GM15510 (cell line): Measurements from ENCODE around the gene FAM199X.

Source experiments
- POLR2A ChIP-seq: IDR thresholded peaks from 3 replicates; pipeline ENCODE4 v1.6.1; 2011; ENCODE audit warnings: borderline replicate concordance; ENCODE audit not compliant: insufficient read length; ENCODE audit errors: extremely low read depth

FAM199X gene

DNA sequence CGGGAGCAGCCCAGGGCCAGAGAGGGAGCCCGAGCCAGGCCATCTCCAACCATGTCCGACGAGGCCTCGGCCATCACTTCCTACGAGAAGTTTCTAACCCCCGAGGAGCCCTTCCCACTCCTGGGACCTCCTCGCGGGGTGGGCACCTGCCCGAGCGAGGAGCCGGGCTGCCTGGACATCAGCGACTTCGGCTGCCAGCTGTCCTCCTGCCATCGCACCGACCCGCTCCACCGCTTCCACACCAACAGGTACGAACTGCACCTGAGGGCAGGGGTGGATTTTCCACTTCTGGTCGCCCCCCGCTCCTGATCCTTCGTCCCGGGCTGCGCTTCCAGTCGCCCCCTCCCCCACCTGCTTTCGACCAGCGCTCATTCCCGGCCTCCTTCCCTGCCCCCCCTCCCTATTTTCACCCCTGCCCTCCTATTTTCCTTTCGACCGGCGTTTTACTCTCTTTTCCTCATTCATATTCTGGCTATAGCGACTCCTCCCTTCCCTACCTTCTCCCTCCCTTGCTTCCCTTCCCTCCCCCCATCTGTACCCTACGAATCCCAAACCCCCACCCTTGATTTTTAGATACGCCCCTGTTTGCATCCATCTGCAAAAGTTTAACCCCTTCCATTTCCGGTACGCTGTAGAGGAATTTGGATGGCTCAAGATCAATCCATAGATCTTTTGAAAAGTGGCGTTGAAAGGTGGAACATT lies 633 bp downstream of the FAM199X start:
- no peak for TF ChIP-seq POLR2A

GRCh38 chrX:104168127-104168526 lies 1.9 kb downstream of the FAM199X start:
- TF ChIP-seq POLR2A: no peak

DNA sequence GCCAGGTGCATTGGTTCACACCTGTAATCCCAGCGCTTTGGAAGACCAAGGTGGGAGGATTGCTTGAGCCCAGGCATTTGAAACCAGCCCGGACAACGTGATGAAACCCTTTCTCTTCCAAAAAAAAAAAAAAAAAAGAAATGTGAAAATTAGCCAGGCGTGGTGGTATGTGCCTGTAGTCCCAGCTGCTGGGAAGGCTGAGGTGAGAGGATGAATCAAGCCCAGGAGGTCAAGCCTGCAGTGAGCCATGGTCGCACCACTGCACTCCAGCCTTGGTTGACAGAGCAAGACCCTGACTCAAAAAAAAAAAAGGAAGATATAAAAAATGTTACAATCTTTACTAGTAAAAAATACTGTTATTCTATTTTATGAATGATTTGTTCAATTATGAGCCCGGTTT lies 5.9 kb downstream of the FAM199X start:
- TF ChIP-seq POLR2A: no peak

- TF ChIP-seq POLR2A: no peak
Measured at GRCh38 chrX:104172788-104173187, 6.5 kb downstream of the FAM199X start.

GRCh38 chrX:104173841-104174240 lies 7.6 kb downstream of the FAM199X start:
- no peak for TF ChIP-seq POLR2A

GRCh38 chrX:104183685-104184084 lies 17.4 kb downstream of the FAM199X start:
- TF ChIP-seq POLR2A: no peak

GRCh38 chrX:104187931-104188330 lies 21.7 kb downstream of the FAM199X start:
- TF ChIP-seq POLR2A: no peak

GRCh38 chrX:104189837-104190236 lies 23.6 kb downstream of the FAM199X start:
- TF ChIP-seq POLR2A: no peak

DNA sequence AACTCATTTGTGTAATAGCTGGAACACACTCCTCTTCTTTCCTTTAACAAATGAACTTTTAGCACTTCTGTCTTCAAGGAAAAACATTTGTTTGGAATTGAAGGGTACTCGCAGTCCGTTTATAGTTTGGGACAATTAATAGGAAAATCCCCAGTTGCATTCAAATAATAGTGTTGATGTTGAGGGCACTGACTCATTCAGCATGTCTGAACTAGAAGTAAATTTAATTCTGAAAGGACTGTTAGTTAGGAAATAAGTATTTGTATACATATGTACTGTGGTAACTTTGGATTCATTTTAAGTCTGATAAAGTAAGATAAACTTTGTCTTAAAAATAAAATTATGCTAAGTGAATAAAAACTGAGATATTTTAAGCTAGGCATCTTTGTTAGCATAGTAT lies 27.2 kb downstream of the FAM199X start:
- no peak for TF ChIP-seq POLR2A

DNA sequence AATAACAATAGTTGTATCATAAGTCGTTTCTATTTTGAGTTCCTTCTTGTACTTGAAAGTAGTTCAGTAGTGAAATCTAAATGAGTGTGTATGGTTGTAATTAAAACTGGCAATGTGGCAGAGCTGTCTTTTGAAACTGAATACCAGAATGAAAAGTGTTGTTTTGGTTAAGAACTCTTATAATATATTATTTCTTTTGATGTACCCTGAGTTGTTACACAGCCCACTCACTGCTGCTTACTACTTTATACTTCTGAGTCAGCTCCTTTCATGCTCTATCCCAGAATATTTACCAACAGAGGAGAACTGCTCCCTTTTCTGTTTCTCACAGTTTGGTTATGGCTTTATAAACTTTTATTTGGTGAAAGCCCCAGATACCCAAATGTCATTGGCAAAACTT lies 28.8 kb downstream of the FAM199X start:
- TF ChIP-seq POLR2A: no peak

- TF ChIP-seq POLR2A: no peak
Measured at GRCh38 chrX:104195489-104196084, 29.3 kb downstream of the FAM199X start.

- TF ChIP-seq POLR2A: no peak
Measured at GRCh38 chrX:104205548-104205947, 39.3 kb downstream of the FAM199X start.

DNA sequence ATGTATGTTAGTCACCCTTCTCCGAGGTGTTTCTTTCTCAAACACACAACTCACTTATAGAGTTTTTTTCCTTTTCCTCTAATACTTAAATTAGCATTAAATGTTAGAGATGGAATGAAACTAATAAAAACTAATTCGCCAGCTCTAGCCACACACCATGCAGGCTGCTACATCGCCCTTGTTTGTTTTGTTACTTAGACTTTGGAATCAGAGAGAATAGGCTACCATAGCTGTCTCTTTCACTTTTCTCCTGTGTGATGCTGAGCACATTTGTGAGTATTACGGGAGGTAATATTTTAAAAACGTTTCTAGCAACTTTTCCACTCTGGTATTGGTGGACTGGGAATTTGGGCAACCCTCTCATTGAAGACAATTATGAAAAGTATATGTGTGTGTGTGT lies 44.9 kb downstream of the FAM199X start:
- no peak for TF ChIP-seq POLR2A
